Measurements from ENCODE around the gene METTL25B.

The METTL25B gene

DNA sequence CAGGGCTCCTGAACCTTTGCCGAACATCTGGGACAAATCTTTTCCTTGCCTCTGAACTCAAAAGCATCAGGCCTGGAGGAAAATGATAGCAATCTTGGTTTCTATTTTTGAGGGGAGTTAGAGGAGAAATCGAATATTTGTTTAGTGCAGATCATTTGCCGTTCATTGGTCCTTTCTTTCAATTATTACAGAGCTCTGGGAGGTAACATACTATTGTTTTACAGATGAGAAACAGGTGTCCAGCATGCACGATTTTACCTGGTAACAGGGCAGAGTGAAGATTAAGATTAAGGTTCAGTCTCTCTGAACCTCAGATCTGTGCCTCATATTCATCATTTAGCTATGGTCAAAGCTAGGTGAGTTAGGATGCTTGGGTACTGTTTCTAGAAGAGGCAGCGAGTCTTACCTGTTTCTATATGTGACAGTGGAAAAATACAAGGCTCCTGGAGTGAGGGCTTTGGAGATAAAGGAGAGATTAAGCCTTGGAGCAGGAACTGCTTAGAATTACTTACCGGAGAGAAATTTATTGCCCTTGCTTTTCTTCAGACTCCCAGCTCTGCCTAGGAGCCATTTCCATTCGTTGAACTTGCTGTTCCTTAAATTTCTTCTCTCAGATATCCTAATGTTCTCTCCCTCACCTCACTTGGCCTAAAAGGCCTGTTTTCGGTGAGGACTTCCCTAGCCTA, 40.5 kb downstream of the METTL25B start:
- no peak for DNase-seq (ENCODE audit: low spot score)

- DNase-seq (ENCODE audit: low spot score) = no peak
These were observed 44.0 kb downstream of the METTL25B start for GRCh38 chr1:156772222-156772621.

- DNase-seq (ENCODE audit: low spot score) = no peak
These were observed 44.6 kb downstream of the METTL25B start for GRCh38 chr1:156772728-156773497.

DNA sequence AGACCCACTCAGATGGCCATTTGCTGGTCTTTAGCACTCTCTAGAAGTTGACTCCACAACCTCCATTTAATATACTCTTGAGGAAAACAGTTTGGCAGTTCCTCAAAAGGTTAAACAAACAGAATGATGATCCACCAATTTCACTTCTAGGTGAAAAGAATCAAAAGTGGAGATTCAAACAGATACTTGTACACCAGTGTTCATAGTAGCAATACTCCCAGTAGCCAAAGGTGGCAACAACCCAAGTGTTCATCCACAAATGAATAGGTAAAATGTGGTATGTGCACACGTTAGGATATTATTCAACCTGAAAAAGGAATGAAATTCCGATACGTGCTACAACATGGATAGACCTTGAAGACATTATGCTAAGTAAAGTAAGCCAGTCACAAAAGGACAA, 45.3 kb downstream of the METTL25B start:
- DNase-seq (ENCODE audit: low spot score) = no peak

DNA sequence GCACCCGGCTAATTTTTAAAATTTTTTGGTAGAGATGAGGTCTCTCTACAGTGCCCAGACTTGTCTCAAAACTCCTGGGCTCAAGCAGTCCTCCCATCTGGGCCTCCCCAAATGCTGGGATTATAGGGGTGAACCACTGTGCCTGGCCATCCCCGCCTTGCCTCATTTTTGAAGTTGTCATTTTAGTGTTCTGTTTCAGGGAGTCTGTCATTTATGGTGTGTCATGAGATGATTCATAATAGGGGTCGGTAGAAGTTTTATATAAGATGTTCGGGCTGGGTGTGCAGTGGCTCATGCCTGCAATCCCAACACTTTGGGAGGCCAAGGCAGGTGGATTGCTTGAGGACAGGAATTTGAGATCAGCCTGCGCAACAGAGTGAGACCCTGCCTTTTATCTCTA, 47.5 kb downstream of the METTL25B start:
- no peak for DNase-seq (ENCODE audit: low spot score)

- DNase-seq (ENCODE audit: low spot score) = no peak
These were observed 48.7 kb downstream of the METTL25B start for GRCh38 chr1:156776942-156777341.

DNA sequence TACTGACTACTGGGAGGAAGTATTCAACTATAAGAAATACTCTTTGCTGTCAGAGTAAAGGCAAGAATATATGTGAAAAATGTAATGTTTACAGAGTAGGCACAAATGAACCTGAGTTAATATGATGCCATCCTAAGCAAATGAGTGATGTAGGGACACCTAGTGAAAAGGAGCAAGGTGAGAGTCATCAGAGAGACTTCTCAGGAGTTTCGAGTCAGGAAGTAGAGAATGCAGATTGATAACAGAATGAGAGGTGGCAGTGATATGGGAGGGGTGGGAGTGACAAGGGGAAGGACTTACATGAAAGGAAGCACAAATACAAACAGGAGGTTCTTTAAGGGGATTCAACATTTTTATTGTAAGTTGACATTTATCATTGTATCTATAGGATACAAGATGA, 49.3 kb downstream of the METTL25B start:
- DNase-seq (ENCODE audit: low spot score) = no peak

DNA sequence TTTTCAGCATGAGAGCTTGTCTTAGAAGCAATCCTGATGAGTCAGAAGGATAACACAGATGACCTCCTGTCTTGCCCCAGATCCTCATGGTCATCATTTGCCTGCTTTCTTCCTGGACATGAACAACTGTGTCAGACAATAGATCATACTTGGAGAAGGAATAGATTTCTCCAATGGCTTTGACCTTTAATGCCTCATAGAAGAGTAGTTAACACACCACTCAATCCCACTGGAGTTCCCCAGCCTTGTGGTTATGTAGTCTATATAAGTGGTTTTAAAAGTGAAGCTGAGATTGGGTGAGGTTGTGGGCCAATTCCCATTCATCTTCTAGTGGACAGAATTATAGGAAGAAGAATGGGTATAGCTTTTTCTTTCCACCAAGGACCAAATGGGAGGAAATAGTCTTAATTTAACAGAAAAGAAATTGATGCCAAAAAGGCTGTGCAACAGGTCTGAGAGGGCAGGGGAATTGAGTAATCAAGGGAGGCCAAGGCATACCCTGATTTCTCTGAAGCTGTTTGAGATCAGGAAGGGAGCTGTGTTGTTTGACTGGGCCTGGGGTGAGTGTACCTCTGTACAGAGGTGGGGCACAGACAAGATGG, 53.4 kb downstream of the METTL25B start:
- DNase-seq (ENCODE audit: low spot score) = no peak

DNA sequence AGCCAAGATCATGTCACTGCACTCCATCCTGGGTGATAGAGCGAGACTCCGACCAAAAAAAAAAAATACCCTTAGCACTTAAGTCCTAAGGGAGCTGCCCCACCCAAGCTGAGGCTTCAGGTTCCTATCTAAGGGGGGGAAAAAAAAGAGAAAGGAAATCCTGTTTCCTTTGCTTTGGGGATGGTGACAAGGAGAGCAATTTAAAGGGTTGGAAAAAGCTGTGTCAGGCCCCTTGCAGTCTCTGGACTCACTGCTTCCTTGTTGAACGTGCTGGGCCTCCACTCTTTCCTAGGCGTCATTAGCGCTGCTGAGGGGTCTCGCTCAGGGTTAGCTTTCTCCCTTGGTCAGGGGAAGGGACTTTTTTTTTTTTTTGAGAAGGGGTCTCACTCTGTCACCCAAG, 57.2 kb downstream of the METTL25B start:
- no peak for DNase-seq (ENCODE audit: low spot score)

Measured in globus pallidus (tissue), 1 donor.